Measurements from ENCODE around the gene SEMA3F.

The SEMA3F gene

GRCh38 chr3:50155891-50156290 is 767 bp downstream of the SEMA3F start:
- no peak for DNase-seq (ENCODE audit: low spot score)

GRCh38 chr3:50156549-50157493 is 1.7 kb downstream of the SEMA3F start:
- no peak for DNase-seq (ENCODE audit: low spot score)

GRCh38 chr3:50157827-50158529 is 2.9 kb downstream of the SEMA3F start:
- DNase-seq (ENCODE audit: low spot score) = no peak

- DNase-seq (ENCODE audit: low spot score) = no peak
Observed at GRCh38 chr3:50158530-50159146, 3.5 kb downstream of the SEMA3F start.

- no peak for DNase-seq (ENCODE audit: low spot score)
Observed at GRCh38 chr3:50160561-50160983, 5.4 kb downstream of the SEMA3F start.

- DNase-seq (ENCODE audit: low spot score) = no peak
Observed at GRCh38 chr3:50161320-50161719, 6.2 kb downstream of the SEMA3F start.

- no peak for DNase-seq (ENCODE audit: low spot score)
Observed at GRCh38 chr3:50162034-50162883, 7.1 kb downstream of the SEMA3F start.

- DNase-seq (ENCODE audit: low spot score) = peak; percentile 87
Observed at GRCh38 chr3:50163572-50164455, 8.7 kb downstream of the SEMA3F start.

GRCh38 chr3:50164481-50164880 is 9.4 kb downstream of the SEMA3F start:
- DNase-seq (ENCODE audit: low spot score) = no peak

- DNase-seq (ENCODE audit: low spot score) = peak; percentile 69
Observed at GRCh38 chr3:50164984-50165909, 10.1 kb downstream of the SEMA3F start.

- DNase-seq (ENCODE audit: low spot score) = peak; percentile 30
Observed at GRCh38 chr3:50165910-50166538, 10.9 kb downstream of the SEMA3F start.

- peak; percentile 88 for DNase-seq (ENCODE audit: low spot score)
Observed at GRCh38 chr3:50166620-50167019, 11.5 kb downstream of the SEMA3F start.

GRCh38 chr3:50167069-50167840 is 12.1 kb downstream of the SEMA3F start:
- DNase-seq (ENCODE audit: low spot score) = peak; percentile 94

GRCh38 chr3:50167841-50168209 is 12.7 kb downstream of the SEMA3F start:
- no peak for DNase-seq (ENCODE audit: low spot score)

GRCh38 chr3:50168388-50168787 is 13.3 kb downstream of the SEMA3F start:
- DNase-seq (ENCODE audit: low spot score) = no peak

GRCh38 chr3:50168791-50169190 is 13.7 kb downstream of the SEMA3F start:
- DNase-seq (ENCODE audit: low spot score) = no peak

- DNase-seq (ENCODE audit: low spot score) = no peak
Observed at GRCh38 chr3:50169232-50169832, 14.2 kb downstream of the SEMA3F start.

GRCh38 chr3:50169858-50170257 is 14.7 kb downstream of the SEMA3F start:
- DNase-seq (ENCODE audit: low spot score) = no peak

Data from kidney tubule cell (primary cell).